ENCODE results near the gene UBR3. TPM values are rescaled to one million over a fixed set of nuclear protein-coding genes. Genes with fewer than 3 reads are reported as not detected.
A peak's percentile ranks its signal among the peaks of the same experiment; 100 is the strongest.

UBR3 gene
- total RNA-seq, 4 donors from 2014 or later = 40.0 to 147 (median 87.7) TPM

- DNase-seq = no peak
- Histone ChIP-seq H3K4me1 (no peaks in the 10 kb centered on the region), H3K36me3 (no peaks in the 10 kb centered on the region), H3K4me3 (no peak overlapping the region), H3K27ac (no peak overlapping the region), H3K27me3 (no peaks in the 10 kb centered on the region), H3K9me3 (no peaks in the 10 kb centered on the region)
- no peak for TF ChIP-seq POLR2A (IDR thresholded peaks at IDR 0.05)
- TF ChIP-seq CTCF (IDR thresholded peaks at IDR 0.05) = no peak
- intact Hi-C loops (cut with DNase I; ENCODE audit: low total_unique reads) = no loop called here
These were observed 257.7 kb downstream of the UBR3 start for GRCh38 chr2:170084820-170085491.

- TF ChIP-seq CTCF (IDR thresholded peaks at IDR 0.05) = no peak
- no peak for TF ChIP-seq POLR2A (IDR thresholded peaks at IDR 0.05)
- no peak for DNase-seq
- intact Hi-C loops (cut with DNase I; ENCODE audit: low total_unique reads) = no loop called here
- Histone ChIP-seq H3K4me3 (no peak overlapping the region), H3K36me3 (no peaks in the 10 kb centered on the region), H3K27ac (no peak overlapping the region), H3K9me3 (no peaks in the 10 kb centered on the region), H3K4me1 (no peaks in the 10 kb centered on the region), H3K27me3 (no peaks in the 10 kb centered on the region)
These were observed 258.9 kb downstream of the UBR3 start for GRCh38 chr2:170086117-170086688.

GRCh38 chr2:170086751-170087412, 259.6 kb downstream of the UBR3 start:
- H3K4me3 ChIP-seq = no peak overlapping the region
- H3K27ac ChIP-seq = no peak overlapping the region
- no peaks in the 10 kb centered on the region for H3K27me3 ChIP-seq
- no peaks in the 10 kb centered on the region for H3K4me1 ChIP-seq
- TF ChIP-seq CTCF (IDR thresholded peaks at IDR 0.05) (no peak), POLR2A (IDR thresholded peaks at IDR 0.05) (no peak)
- no peaks in the 10 kb centered on the region for H3K36me3 ChIP-seq
- DNase-seq = no peak
- intact Hi-C loops (cut with DNase I; ENCODE audit: low total_unique reads) = no loop called here
- no peaks in the 10 kb centered on the region for H3K9me3 ChIP-seq

- TF ChIP-seq CTCF (IDR thresholded peaks at IDR 0.05) = no peak
- intact Hi-C loops (cut with DNase I; ENCODE audit: low total_unique reads) = no loop called here
- Histone ChIP-seq H3K27ac (no peak overlapping the region), H3K27me3 (no peaks in the 10 kb centered on the region), H3K9me3 (no peaks in the 10 kb centered on the region), H3K4me1 (no peaks in the 10 kb centered on the region), H3K4me3 (no peak overlapping the region), H3K36me3 (no peaks in the 10 kb centered on the region)
- DNase-seq = no peak
These were observed 260.1 kb downstream of the UBR3 start for GRCh38 chr2:170087413-170087793.

- Histone ChIP-seq H3K27me3 (no peaks in the 10 kb centered on the region), H3K9me3 (no peaks in the 10 kb centered on the region), H3K4me3 (no peak overlapping the region), H3K27ac (no peak overlapping the region), H3K4me1 (no peaks in the 10 kb centered on the region), H3K36me3 (no peaks in the 10 kb centered on the region)
- TF ChIP-seq CTCF (IDR thresholded peaks at IDR 0.05) (no peak), POLR2A (IDR thresholded peaks at IDR 0.05) (no peak)
- peak in 1 of 2 donors; percentile 15 for DNase-seq
- intact Hi-C loops (cut with DNase I; ENCODE audit: low total_unique reads) = no loop called here
These were observed 261.5 kb downstream of the UBR3 start for GRCh38 chr2:170088776-170089175.
